ENCODE measurements around the gene LMBR1L.

GRCh38 chr12:49133590-49133989 lies 22.9 kb upstream of the LMBR1L start:
- TF ChIP-seq REST (IDR thresholded peaks at IDR 0.05; ENCODE audit: borderline replicate concordance in 1 of 2, low read depth in 1 of 2, low read length in 2 of 2) (no peak), ZNF598 (CRISPR knock-in tag; IDR thresholded peaks at IDR 0.05; ENCODE audit: borderline replicate concordance) (no peak), ZNF737 (CRISPR knock-in tag; IDR thresholded peaks at IDR 0.05; ENCODE audit: borderline replicate concordance) (no peak), CTCF (CRISPR knock-in tag; IDR thresholded peaks at IDR 0.05) (no peak), TP53 (CRISPR knock-in tag; conservative IDR thresholded peaks at IDR 0.05) (no peak)
